HFF-Myc (cell line): Measurements from ENCODE around the gene CRYL1.
"Not testable (repeated sequence)": the region's sequence is repeated elsewhere in the genome, so short reads cannot be mapped to it uniquely, and the experiment has no call there.

Source experiments
- DNase-seq: peaks from one replicate; pipeline ENCODE4 v3.0.0-alpha.2; 2011; ENCODE audit warnings: low read depth; ENCODE audit errors: extremely low read depth
- H3K4me3 ChIP-seq: replicated peaks from 2 replicates; pipeline ENCODE4 v1.5.1; 2011; ENCODE audit warnings: low read depth, mild to moderate bottlenecking, control low read depth, low read length
- TF ChIP-seq, protein P1 (sequence below): IDR thresholded peaks from 2 replicates; pipeline ENCODE4 v1.5.1; 2012; ENCODE audit warnings: mild to moderate bottlenecking, low read depth, low read length, control low read depth; ENCODE audit errors: missing control alignments

CRYL1 gene

DNA sequence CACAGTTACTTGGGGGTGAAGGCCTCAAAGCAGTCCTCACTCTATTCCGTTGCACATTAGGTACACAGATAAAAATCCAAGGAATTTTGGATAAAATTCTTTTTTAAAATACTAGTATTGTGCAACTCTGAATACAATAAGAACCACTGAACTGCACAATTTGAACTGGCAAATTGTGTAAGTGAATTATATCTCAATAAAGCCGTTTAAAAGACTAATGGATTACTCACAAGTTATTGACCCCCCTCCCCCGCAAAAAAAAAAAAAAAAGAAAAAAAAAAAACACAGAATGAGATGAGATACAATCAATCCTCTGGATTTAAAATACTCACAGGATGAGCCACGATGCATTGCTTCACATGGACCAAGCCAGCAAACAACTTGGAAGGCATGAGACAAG lies 86.4 kb downstream of the CRYL1 start:
- no peak for DNase-seq
- no peak overlapping the region for H3K4me3 ChIP-seq
- TF ChIP-seq, protein P1, sequence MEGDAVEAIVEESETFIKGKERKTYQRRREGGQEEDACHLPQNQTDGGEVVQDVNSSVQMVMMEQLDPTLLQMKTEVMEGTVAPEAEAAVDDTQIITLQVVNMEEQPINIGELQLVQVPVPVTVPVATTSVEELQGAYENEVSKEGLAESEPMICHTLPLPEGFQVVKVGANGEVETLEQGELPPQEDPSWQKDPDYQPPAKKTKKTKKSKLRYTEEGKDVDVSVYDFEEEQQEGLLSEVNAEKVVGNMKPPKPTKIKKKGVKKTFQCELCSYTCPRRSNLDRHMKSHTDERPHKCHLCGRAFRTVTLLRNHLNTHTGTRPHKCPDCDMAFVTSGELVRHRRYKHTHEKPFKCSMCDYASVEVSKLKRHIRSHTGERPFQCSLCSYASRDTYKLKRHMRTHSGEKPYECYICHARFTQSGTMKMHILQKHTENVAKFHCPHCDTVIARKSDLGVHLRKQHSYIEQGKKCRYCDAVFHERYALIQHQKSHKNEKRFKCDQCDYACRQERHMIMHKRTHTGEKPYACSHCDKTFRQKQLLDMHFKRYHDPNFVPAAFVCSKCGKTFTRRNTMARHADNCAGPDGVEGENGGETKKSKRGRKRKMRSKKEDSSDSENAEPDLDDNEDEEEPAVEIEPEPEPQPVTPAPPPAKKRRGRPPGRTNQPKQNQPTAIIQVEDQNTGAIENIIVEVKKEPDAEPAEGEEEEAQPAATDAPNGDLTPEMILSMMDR, result no peak

DNA sequence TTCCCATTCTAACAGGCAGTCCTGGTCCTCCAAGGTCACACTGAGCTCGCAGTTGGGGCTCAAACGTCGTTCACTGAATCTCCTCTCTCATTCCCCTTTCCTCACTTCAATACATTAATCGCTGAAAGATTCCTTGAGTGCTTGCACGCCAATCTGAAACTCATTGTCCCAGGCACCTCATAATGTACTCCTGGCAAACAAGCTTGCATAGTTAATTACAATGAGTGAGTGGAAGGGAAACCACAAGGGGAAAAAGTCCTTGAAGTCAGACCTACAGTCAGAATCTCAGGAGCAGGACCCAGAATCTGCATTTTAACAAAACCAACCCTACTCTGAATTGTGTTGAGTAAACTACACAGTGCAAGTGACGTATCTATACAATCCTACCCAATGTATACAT lies 86.9 kb downstream of the CRYL1 start:
- TF ChIP-seq, protein P1, result no peak
- no peak for DNase-seq
- H3K4me3 ChIP-seq, result no peak overlapping the region

DNA sequence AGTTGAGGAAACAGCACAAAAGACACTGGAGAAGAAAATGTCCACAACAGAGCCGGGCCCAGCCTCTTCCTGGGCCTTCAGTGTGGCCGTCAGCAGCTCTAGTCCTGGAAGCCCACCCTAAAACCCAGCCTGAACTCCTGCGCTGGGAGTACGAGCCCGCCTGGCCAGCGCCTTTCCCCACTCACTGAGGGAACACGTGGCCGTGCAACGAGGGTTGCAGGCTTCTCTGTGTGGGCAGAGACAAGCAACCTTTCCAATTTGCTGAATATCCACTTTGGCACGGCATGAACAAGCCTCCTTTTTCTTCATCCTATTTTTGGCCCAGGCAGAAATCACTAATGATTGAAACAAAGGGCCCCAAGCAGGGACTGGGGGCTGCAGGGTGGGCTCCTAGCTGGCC lies 89.2 kb downstream of the CRYL1 start:
- DNase-seq, result no peak
- TF ChIP-seq, protein P1, result no peak
- H3K4me3 ChIP-seq, result no peak overlapping the region

DNA sequence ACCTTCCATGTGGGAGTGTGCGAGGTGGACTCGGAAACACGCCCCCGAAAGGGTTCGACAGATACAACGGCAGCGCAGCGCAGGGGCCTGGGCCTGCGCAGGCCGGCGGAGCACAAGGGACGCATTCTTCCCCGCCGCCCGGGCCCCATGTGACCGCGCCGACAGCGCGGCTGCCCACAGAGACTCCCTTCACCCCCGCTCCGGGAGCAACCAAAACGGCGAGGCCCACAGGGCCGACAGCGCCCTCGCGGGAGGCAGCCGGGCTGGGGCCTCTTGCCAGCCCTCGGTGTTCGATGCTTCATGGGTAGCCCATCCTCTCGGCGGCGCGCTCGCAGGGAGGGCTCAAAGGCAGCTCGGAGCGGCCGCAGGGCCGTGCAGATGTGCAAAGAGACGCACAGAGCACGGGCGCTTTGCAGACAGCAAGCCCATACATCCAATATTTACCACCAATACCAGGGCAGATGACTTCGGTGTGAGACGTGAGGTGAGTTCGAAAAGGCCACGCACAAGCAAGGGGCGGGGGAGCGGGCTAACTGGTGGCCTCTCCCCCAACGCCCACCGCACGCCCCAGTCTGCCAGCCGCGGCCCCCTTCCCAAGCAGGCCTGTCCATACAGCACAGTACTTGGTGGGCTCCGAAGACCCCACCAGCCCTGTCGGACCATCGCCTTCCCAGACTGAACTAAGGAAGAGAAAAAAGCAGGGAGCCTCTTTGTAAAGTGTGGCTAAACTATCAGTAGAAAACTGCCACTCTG lies 89.9 kb downstream of the CRYL1 start:
- no peak for DNase-seq
- TF ChIP-seq, protein P1, result no peak
- H3K4me3 ChIP-seq, result no peak overlapping the region

DNA sequence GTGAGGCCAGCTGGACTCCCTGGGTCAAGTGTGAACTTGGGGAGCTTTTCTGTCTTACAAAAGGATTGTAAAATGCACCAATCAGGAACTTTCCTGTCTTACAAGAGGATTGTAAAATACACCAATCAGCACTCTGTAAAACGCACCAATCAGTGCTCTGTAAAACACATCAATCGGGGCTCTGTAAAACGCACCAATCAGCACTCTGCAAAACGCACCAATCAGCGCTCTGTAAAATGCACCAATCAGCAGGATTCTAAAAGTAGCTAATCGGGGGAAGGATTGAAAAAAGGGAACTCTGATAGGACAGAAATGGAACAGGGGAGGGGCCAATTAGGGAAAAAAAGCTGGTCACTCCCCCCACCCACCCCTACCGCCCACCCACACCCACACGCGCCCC lies 91.4 kb downstream of the CRYL1 start:
- H3K4me3 ChIP-seq, DNase-seq: not testable (repeated sequence)

DNA sequence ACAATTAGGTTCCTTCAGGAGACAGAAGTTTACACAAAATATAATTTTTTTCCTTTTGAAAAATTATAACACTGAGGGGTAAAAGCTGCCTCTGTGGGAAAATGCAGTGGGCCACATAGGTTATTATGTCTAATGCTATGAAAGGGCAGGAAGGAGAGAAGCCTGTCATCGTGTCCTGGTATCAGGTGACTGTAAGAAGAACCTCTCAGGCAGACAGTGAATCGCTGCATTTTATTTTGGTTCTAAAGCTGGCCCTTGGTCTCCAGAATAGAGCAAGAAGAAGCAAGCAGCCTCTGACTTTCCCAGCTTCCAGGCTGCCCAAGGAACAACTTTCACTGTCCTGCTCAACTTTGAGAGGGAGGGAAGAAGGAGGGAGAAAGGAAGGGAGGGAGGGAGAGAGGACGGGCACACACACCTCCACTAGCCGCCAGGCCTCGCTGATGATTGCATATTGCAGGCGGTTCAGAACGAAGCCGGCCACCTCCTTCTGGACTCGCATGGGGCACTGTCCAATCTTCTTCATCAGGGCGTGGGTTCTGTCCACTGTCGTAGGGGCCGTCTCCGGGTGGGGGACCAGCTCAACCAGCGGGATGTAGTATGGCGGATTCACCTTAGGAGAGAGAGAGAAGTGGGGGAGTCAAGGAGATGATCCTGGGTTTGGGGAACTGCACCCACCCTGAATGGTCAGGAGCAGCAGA lies 93.8 kb downstream of the CRYL1 start:
- TF ChIP-seq, protein P1, result no peak
- no peak for DNase-seq
- no peak overlapping the region for H3K4me3 ChIP-seq

DNA sequence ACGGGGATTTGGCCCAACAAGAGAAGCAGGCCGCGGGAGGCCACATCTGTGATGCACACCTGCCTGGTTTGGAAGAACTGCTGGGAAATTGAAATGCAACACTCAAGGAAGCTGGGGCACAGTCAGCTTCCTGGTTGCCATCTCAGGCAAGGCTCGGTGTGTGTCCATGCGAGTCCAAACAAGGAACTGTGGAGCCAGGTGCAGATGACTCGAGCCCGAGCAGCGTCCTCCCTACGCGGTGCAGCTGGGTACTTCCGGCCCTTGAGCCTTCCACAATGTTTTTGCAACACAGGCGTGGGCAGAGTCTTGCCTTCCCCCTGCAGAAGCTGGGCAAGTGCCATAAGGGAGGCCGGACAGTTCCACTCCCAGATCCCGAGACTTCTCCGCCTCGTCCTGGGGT lies 94.6 kb downstream of the CRYL1 start:
- H3K4me3 ChIP-seq, result no peak overlapping the region
- DNase-seq, result no peak
- TF ChIP-seq, protein P1, result no peak
